GM18907 (cell line): ENCODE measurements around the gene KCNQ4.

Experiments
- ATAC-seq: cut with Tn5 transposase; IDR thresholded peaks from one replicate; pipeline ENCODE4 v1.9.1; 2021; ENCODE audit warnings: mild to moderate bottlenecking, moderate library complexity; ENCODE audit not compliant: unreplicated experiment

KCNQ4 gene

GRCh38 chr1:40776236-40777072 lies 7.1 kb upstream of the KCNQ4 start:
- ATAC-seq: no peak

DNA sequence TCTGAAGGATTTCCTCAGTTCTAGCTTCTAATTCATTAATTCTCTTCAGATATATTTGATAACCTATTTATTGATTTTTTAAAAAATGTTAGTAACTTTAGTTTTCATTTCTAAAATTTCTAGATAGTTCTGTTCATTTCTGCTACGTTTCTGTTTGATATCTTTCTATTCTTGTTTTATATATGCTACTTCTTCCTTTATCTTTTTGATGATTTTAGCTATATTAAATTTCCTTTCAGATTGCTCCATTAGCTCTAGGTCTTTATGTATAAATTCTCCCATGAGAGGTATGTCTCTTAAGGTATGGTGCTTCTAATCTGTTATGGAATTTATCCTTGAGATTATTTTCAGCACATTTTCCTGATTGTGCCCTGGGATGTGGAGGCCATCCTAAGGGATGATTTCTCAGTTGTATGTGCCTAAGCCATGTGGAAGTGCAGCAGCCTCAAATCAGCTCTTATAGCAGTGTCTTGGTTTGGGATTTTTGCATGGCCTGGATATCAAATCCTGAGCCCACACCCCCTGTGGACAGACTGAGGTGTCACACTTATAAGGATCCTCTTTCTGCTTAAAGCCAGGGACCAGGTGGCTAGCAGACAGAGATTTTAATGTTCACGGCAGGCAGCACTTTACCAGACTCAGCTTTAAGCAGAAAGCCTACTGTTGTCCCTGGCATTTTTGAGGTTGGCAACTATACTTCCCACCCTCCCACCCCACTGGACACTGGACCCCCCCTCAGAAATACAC lies 6.2 kb upstream of the KCNQ4 start:
- no peak for ATAC-seq

DNA sequence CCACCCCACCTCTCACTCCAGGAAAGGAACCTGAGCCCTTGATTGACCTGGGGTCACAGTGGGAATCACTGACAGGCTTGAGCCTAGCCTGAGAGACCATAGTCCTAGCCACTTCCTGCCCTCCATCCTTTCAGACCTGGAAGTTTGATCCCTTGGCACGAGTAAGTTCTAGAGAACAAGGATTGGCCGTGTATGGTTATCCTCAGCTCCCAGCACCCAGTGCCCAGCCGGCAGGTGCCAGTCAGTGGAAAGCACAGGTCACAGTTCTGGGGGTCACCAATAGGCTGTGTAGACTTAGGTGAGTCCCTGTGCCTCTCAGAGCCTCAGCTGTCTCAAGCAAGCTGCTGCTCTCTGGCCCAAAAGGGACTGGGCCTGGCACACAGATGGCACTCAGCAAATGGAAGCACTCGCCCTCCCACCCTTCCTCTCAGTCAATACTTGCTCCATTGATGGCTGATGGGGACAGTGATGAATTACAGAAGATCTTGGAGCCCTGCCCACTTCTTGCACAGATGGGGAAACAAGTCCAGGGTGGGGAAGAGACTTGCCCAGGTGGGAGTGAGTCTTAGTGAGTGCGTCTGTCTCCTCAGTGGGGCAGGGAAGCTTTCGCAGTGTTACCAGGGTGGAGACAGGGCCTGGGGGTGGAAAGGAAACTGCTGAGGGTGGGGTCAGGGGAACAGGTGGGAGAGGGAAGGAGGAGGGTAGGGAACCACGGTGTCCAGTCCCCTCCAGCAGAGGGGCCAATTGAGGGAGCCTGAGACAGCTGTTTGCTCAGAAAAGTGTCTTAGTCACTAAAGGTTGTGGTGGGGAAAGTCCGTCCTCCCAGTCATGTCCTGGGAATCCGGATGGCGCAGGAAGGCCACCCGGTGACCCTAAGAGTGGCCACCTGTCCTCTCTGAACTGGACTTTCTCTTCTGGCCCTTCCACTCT lies 2.6 kb upstream of the KCNQ4 start:
- ATAC-seq: no peak

GRCh38 chr1:40781608-40781971 lies 2.0 kb upstream of the KCNQ4 start:
- no peak for ATAC-seq

DNA sequence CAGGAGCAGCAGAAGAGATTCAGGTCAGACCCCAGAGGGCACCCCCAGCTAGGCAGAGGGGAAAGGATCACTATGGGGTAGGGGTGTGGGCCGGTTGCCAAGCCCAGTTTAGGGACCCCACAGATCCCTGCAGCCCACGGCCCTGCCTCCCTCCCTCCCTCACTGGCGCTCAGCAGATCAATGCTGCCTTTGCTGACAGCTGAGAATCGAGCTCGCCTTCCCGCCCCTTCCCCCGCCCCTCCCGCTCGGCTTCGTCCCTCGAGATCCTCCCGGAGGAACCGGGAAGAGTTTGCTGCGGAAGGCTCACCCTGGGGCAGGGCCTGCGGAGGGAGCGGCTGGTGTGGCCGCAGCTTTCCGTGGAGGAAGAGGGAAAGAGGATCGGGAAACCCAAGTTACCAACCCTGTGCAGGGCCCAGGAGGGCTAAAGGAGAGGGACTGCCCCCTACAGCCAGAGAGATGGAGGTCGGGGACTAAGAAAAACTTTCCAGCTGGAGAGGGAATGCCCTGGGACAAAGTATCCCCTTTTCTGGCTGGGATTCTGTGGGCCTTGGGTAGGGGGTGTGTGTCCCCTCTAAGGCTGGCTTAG lies 1.1 kb upstream of the KCNQ4 start:
- ATAC-seq: no peak

- no peak for ATAC-seq
Measured at GRCh38 chr1:40784141-40784770, 669 bp downstream of the KCNQ4 start.

DNA sequence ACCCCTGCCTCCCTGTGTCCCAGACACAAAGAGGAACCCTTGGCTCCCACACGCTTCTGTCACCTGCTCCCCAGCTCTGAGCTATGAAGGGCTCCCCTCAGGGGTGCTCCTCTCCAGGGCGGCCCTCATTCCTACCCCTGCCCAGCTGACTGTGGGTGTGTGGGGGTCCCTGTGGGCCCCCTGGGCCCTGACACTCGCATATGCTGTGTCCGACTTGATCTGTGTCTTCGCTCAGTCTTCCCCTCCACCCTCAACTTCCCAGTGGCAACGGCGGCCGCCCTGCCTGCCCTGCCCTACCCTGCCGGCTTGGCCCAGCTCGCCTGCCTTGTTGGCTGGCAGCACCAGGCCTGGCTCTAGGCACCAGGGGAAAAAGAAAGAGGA lies 1.2 kb downstream of the KCNQ4 start:
- no peak for ATAC-seq

DNA sequence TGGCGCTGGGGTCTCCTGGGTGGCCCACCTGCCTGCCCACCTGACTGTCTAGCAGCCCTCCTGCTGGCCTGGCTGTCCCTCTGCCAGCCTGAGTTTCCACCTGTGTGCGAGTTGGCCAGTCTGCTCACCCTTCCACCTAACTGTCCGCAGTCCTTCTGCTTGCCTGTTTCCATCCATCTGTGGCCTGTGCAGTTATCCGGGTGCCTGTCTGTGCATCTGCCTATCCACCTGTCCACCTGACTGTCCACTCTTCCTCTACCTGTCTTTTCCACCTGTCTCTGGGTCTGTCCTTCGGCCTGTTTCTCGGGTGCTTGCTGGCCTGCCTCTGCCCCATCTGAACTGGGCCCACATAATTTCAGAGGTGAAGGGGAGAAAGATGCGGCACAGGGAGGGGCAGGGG lies 1.9 kb downstream of the KCNQ4 start:
- no peak for ATAC-seq

DNA sequence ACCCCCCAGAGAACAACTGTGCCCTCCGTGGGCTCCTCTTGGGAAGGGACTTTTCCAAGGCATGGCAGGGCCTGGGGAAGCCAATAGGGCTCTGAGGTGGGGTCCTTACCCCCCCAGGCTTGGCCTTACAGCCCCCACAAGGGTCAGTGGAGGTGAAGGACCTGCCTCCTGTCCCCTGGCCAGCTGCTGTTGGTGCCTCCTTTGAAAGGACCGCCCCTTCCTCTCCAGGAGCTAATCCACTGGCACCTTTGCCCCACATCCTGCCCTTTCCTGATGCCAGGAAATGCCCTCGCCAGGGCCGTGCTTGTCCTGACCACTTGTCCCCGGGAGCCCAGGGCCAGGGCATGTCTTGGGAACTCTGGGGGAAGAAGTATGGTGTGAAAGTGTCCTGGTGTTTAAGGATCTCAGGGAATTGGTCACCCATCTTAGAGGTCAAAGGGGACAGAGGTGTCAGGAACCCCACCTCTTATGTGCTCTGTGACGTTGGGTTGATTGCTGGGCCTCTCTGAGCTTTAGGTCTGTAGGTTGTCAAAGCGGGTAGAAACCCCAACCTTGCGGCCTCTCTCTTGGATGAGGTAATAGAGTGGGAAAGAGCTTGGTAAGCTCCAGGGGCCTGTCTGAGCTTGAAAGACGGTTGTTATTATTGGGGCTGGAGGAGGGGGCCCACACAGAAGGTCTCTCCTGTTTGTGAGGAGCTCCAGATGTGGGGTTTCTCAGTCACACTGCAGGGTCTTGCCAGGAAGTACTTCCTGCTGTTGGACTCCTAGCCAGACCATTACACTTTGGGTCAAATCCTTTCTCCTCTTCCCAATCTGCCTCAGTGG lies 2.8 kb downstream of the KCNQ4 start:
- ATAC-seq: no peak

GRCh38 chr1:40786995-40787705 lies 3.6 kb downstream of the KCNQ4 start:
- no peak for ATAC-seq

GRCh38 chr1:40787737-40788560 lies 4.4 kb downstream of the KCNQ4 start:
- ATAC-seq: no peak

GRCh38 chr1:40788561-40789341 lies 5.2 kb downstream of the KCNQ4 start:
- no peak for ATAC-seq

DNA sequence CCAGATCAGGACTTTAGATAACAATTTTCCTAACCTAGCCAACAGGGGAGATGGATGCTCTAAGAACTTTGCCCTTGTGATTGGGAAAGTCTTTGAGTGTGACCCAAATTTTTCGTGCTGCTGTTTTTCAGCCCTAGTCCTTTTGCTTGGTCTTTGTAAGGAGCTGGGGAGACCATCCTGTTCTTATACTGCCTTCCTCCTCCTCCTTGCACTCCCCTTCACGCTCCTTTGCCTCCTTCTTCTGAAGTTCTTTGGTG lies 5.7 kb downstream of the KCNQ4 start:
- no peak for ATAC-seq

DNA sequence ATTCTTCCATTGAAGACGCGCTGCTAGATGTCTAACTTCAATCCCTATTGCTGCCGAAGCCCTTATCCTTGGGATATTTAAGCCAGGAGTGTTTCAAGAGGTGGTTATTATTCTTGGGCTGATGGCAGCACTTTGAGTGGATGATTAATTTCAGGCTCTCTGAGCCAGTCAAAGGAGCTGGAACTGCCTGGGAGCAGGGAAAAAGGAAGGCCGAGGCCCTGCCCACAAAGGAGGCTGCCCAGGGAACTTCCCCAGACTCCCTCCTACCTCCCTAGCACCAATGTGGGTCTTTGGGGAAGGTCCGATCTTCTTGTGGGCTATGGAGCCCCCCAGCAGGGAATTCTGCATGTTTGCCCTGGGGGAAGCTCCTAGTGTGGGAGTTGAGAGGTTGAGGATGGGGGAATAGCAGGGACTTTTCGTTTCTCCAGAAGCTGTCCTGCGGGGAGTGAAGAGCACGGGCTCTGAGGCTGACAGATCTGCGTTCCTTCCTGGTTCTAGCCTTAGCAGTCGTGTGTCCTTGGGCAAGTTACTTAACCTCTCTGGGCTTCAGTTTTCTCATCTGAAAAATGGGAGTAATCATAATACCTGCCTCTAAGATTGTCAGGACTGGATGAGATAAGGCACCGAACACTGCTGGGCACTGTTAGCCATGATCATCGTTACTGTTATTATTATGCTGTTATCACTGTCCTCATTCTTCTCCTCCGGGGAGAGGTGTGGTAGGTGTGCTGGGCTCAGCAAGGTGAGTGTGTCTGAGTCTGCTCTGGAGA lies 6.3 kb downstream of the KCNQ4 start:
- ATAC-seq: no peak

GRCh38 chr1:40792036-40792435 lies 8.4 kb downstream of the KCNQ4 start:
- no peak for ATAC-seq

- no peak for ATAC-seq
Measured at GRCh38 chr1:40793617-40794016, 10.0 kb downstream of the KCNQ4 start.

DNA sequence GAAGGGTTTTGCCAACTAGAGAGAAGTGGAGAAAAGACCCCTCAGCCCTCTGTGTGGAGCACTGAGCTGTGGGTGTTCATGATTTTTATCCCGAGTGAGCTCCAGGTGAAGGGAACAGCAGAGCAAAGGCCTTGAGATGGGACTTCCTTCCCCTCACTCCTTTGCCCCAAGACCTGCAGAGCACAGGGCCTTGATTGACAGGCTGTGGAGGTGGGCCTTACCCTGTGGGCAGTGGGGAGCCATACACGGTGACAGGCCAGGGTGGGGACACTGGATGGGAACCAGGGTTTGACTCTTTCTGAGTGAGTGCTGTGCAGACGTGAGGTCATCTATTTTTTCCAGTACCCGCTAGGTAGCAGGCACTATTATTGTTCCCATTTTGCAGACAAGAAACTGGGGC lies 10.5 kb downstream of the KCNQ4 start:
- ATAC-seq: no peak
